ENCODE results near the gene MBNL1.

MBNL1 gene

GRCh38 chr3:152268555-152269055, at the start of gene MBNL1:
MBNL1 (plus strand) TSS chr3:152268929; CDS start chr3:152300194, 31,265 bp downstream.
- DNase-seq: peak; percentile 72 to 86

- no peak for DNase-seq
Observed at GRCh38 chr3:152219216-152219615, 49.5 kb upstream of the MBNL1 start.

- no peak for DNase-seq
Observed at GRCh38 chr3:152219769-152220255, 48.9 kb upstream of the MBNL1 start.

- no peak for DNase-seq
Observed at GRCh38 chr3:152222327-152222726, 46.4 kb upstream of the MBNL1 start.

GRCh38 chr3:152225201-152225600, 43.5 kb upstream of the MBNL1 start:
- DNase-seq: no peak

GRCh38 chr3:152226176-152226575, 42.6 kb upstream of the MBNL1 start:
- no peak for DNase-seq

GRCh38 chr3:152227027-152227426, 41.7 kb upstream of the MBNL1 start:
- DNase-seq: no peak

GRCh38 chr3:152229692-152230091, 39.0 kb upstream of the MBNL1 start:
- no peak for DNase-seq

- no peak for DNase-seq
Observed at GRCh38 chr3:152230370-152230769, 38.4 kb upstream of the MBNL1 start.

GRCh38 chr3:152232001-152232400, 36.7 kb upstream of the MBNL1 start:
- no peak for DNase-seq

GRCh38 chr3:152232679-152233078, 36.0 kb upstream of the MBNL1 start:
- DNase-seq: no peak

GRCh38 chr3:152234657-152235375, 33.9 kb upstream of the MBNL1 start:
- DNase-seq: no peak

GRCh38 chr3:152235709-152236298, 32.9 kb upstream of the MBNL1 start:
- DNase-seq: no peak

- no peak for DNase-seq
Observed at GRCh38 chr3:152236716-152237115, 32.0 kb upstream of the MBNL1 start.

GRCh38 chr3:152241142-152242017, 27.3 kb upstream of the MBNL1 start:
- DNase-seq: no peak

- no peak for DNase-seq
Observed at GRCh38 chr3:152243301-152243711, 25.4 kb upstream of the MBNL1 start.

GRCh38 chr3:152243721-152244516, 24.8 kb upstream of the MBNL1 start:
- DNase-seq: no peak

GRCh38 chr3:152244517-152244888, 24.2 kb upstream of the MBNL1 start:
- DNase-seq: no peak

- DNase-seq: no peak
Observed at GRCh38 chr3:152245498-152246170, 23.1 kb upstream of the MBNL1 start.

GRCh38 chr3:152251916-152252315, 16.8 kb upstream of the MBNL1 start:
- no peak for DNase-seq

GRCh38 chr3:152252755-152253154, 16.0 kb upstream of the MBNL1 start:
- no peak for DNase-seq

- DNase-seq: no peak
Observed at GRCh38 chr3:152253514-152253913, 15.2 kb upstream of the MBNL1 start.

Measured in stimulated activated CD4-positive, alpha-beta T cell treated with anti-CD3 and anti-CD28 coated beads, Interleukin-4, amount 100 ng/mL, for 4 hours (primary cell).